GM19351 (cell line): ENCODE results near the gene PROZ.

Experiments used
- ATAC-seq: cut with Tn5 transposase; IDR thresholded peaks from one replicate; pipeline ENCODE4 v1.9.1; 2021; ENCODE audit warnings: mild to moderate bottlenecking, moderate library complexity; ENCODE audit not compliant: unreplicated experiment

The PROZ gene

GRCh38 chr13:113119166-113119821 lies 39.2 kb upstream of the PROZ start:
- ATAC-seq: no peak

GRCh38 chr13:113119822-113120189 lies 38.6 kb upstream of the PROZ start:
- no peak for ATAC-seq

- no peak for ATAC-seq
These were observed 37.9 kb upstream of the PROZ start for GRCh38 chr13:113120300-113121182.

- no peak for ATAC-seq
These were observed 37.1 kb upstream of the PROZ start for GRCh38 chr13:113121183-113121927.

- ATAC-seq: no peak
These were observed 36.4 kb upstream of the PROZ start for GRCh38 chr13:113121928-113122471.

- ATAC-seq: no peak
These were observed 35.8 kb upstream of the PROZ start, which contains the start of gene F10 for GRCh38 chr13:113122550-113123225. Gene F10, plus strand, starts transcription at chr13:113122799. Its CDS starts 57 bp downstream, at chr13:113122856.

GRCh38 chr13:113123226-113124201 lies 34.9 kb upstream of the PROZ start:
- ATAC-seq: no peak

- no peak for ATAC-seq
These were observed 34.1 kb upstream of the PROZ start for GRCh38 chr13:113124211-113124970.

GRCh38 chr13:113125506-113126264 lies 32.8 kb upstream of the PROZ start:
- ATAC-seq: no peak

GRCh38 chr13:113126265-113127150 lies 31.9 kb upstream of the PROZ start:
- ATAC-seq: no peak

GRCh38 chr13:113129480-113129879 lies 29.0 kb upstream of the PROZ start:
- no peak for ATAC-seq

- ATAC-seq: no peak
These were observed 28.3 kb upstream of the PROZ start for GRCh38 chr13:113129921-113130750.

GRCh38 chr13:113135281-113135760 lies 23.1 kb upstream of the PROZ start:
- ATAC-seq: no peak

- ATAC-seq: no peak
These were observed 20.7 kb upstream of the PROZ start for GRCh38 chr13:113137691-113138298.

- ATAC-seq: no peak
These were observed 19.5 kb upstream of the PROZ start for GRCh38 chr13:113138792-113139551.
